ENCODE data around the gene BCAP29.
"Not testable (repeated sequence)": the region's sequence is repeated elsewhere in the genome, so short reads cannot be mapped to it uniquely, and the experiment has no call there.

The BCAP29 gene

DNA sequence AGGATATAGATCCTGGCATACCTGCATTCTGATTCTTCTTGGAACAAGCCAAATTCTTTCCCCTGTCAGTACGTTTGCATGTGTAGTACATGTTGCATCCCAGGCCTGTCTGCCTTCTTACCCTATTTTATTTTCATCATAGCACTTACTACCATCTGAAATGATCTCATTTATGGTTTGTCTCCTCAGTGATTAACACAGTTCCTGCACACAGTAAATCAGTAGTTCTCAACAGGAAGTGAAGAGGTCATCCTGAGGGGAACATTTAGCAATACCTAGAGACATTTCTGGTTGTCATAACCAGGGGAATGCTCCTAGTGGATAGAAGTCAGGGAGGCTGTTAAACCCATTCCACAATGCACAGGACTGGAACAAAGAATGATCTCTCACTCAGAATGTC is 42.4 kb downstream of the BCAP29 start:
- Mint-ChIP-seq H3K9me3 (peaks cover 2 to 4% of the 10 kb centered on the region in 2 donors), H3K27ac (no peak overlapping the region), H3K4me1 (no peaks in the 10 kb centered on the region), H3K4me3 (no peak overlapping the region), H3K36me3 (peaks cover 3 to 9% of the 10 kb centered on the region in 2 donors), H3K27me3 (no peaks in the 10 kb centered on the region)
- no peak for ATAC-seq (replicated peaks)
- no peak for DNase-seq

DNA sequence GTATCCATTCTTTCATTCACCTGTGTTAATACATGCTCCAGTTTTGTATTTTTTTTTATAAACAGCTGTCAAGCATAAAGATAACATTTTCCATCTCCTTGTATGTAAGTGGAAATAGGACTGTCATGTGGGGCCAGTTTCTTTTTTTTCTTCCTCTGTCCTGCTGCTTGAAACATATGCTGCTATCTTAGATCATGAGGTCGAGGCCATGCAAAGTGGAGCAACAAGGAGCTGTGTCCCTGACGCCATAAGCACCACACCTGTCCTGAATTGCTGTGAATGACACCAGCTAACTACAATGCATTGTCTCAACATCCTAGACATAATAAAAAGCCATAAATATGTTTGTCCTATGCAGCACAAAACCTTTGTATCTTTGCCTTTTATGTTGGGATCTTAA is 42.8 kb downstream of the BCAP29 start:
- Mint-ChIP-seq H3K27me3 (no peaks in the 10 kb centered on the region), H3K9me3 (peaks cover 2 to 4% of the 10 kb centered on the region in 2 donors), H3K36me3 (peaks cover 3 to 9% of the 10 kb centered on the region in 2 donors), H3K4me1 (peaks cover 0 to under 1% of the 10 kb centered on the region in 2 donors), H3K27ac (no peak overlapping the region), H3K4me3 (no peak overlapping the region)
- ATAC-seq (replicated peaks) (no peak), DNase-seq (no peak)

DNA sequence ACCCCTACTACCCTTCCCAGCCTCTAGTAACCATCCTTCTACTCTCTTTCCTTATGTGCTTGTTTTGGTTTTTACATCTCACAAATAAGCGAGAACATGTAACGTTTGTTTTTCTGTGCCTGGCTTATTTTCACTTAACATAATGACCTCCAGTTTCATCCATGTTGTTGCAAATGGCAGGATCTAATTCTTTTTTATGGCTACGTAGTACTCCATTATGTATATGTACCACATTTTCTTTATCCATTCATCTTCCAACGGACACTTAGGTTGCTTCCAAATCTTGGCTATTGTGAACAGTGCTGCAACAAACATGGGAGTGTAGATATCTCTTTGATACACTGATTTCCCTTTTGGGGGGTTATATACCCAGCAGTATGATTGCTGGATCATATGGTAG is 47.0 kb downstream of the BCAP29 start:
- no peak overlapping the region for H3K4me3 Mint-ChIP-seq
- ATAC-seq (replicated peaks), result no peak
- H3K36me3 Mint-ChIP-seq, result peaks cover 11 to 29% of the 10 kb centered on the region in 2 donors
- H3K9me3 Mint-ChIP-seq, result peaks cover 2 to 4% of the 10 kb centered on the region in 2 donors
- no peak for DNase-seq
- H3K27me3 Mint-ChIP-seq, result no peaks in the 10 kb centered on the region
- no peak overlapping the region for H3K27ac Mint-ChIP-seq
- peaks cover 9 to 22% of the 10 kb centered on the region in 2 donors for H3K4me1 Mint-ChIP-seq

- DNase-seq, result peak; percentile 6
- Mint-ChIP-seq H3K4me3 (peak overlapping the region in 1 of 2 donors; percentile 22), H3K36me3 (peaks cover 12 to 29% of the 10 kb centered on the region in 2 donors), H3K4me1 (peaks cover 15 to 29% of the 10 kb centered on the region in 2 donors), H3K27me3 (no peaks in the 10 kb centered on the region), H3K9me3 (peaks cover 2 to 4% of the 10 kb centered on the region in 2 donors), H3K27ac (peak overlapping the region; percentile 56)
- peak; percentile 90 to 92 for ATAC-seq (replicated peaks)
Measured at GRCh38 chr7:107628461-107629064, 48.5 kb downstream of the BCAP29 start.

GRCh38 chr7:107630342-107630741 is 50.3 kb downstream of the BCAP29 start:
- Mint-ChIP-seq H3K9me3 (peaks cover 4 to 6% of the 10 kb centered on the region in 2 donors), H3K36me3 (peaks cover 15 to 30% of the 10 kb centered on the region in 2 donors), H3K4me1 (peaks cover 23 to 46% of the 10 kb centered on the region in 2 donors), H3K27ac (no peak overlapping the region), H3K4me3 (no peak overlapping the region), H3K27me3 (no peaks in the 10 kb centered on the region)
- DNase-seq (no peak), ATAC-seq (replicated peaks) (no peak)

GRCh38 chr7:107631588-107632491 is 51.8 kb downstream of the BCAP29 start:
- H3K9me3 Mint-ChIP-seq, result peaks cover 4 to 5% of the 10 kb centered on the region in 2 donors
- ATAC-seq (replicated peaks), result no peak
- H3K27me3 Mint-ChIP-seq, result no peaks in the 10 kb centered on the region
- H3K36me3 Mint-ChIP-seq, result peaks cover 15 to 32% of the 10 kb centered on the region in 2 donors
- peaks cover 25 to 49% of the 10 kb centered on the region in 2 donors for H3K4me1 Mint-ChIP-seq
- H3K4me3 Mint-ChIP-seq, result no peak overlapping the region
- DNase-seq, result no peak
- no peak overlapping the region for H3K27ac Mint-ChIP-seq

- Mint-ChIP-seq H3K4me3 (no peak overlapping the region), H3K4me1 (peaks cover 25 to 49% of the 10 kb centered on the region in 2 donors), H3K36me3 (peaks cover 15 to 27% of the 10 kb centered on the region in 2 donors), H3K27me3 (no peaks in the 10 kb centered on the region), H3K9me3 (peaks cover 0 to 3% of the 10 kb centered on the region in 2 donors), H3K27ac (no peak overlapping the region)
- no peak for DNase-seq
- ATAC-seq (replicated peaks), result no peak
Measured at GRCh38 chr7:107632492-107632865, 52.4 kb downstream of the BCAP29 start.

- Mint-ChIP-seq H3K36me3 (peaks cover 6 to 13% of the 10 kb centered on the region in 2 donors), H3K4me1 (peaks cover 26 to 59% of the 10 kb centered on the region in 2 donors), H3K27me3 (no peaks in the 10 kb centered on the region), H3K27ac (peak overlapping the region; percentile 91), H3K9me3 (peaks cover 6 to 8% of the 10 kb centered on the region in 2 donors), H3K4me3 (peak overlapping the region; percentile 73 to 74)
- peak; percentile 20 for DNase-seq
- ATAC-seq (replicated peaks), result peak; percentile 89 to 91
Measured at GRCh38 chr7:107638594-107638993, 58.5 kb downstream of the BCAP29 start.

DNA sequence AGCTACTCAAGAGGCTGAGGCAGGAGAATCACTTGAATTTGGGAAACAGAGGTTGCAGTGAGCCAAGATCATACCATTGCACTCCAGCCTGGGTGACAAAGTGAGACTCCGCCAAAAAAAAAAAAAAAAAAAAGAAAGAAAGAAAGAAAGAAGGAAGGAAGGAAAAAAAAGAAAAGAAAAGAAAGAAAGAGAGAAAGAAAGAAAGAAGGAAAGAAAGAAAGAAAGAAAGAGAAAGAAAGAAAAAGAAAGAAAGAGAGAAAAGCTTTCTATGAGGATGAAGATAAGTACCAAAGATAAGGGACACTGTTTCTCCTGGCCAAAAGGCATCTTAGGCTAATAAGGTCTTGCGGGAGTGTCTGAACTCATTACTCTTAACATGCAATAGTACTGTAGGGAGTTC is 59.0 kb downstream of the BCAP29 start:
- H3K27ac Mint-ChIP-seq, result peak overlapping the region; percentile 91
- peaks cover 25 to 59% of the 10 kb centered on the region in 2 donors for H3K4me1 Mint-ChIP-seq
- not testable (repeated sequence) for ATAC-seq (replicated peaks); DNase-seq; H3K27me3 Mint-ChIP-seq; H3K9me3 Mint-ChIP-seq
- peaks cover 6 to 13% of the 10 kb centered on the region in 2 donors for H3K36me3 Mint-ChIP-seq
- H3K4me3 Mint-ChIP-seq, result peak overlapping the region; percentile 73 to 74

DNA sequence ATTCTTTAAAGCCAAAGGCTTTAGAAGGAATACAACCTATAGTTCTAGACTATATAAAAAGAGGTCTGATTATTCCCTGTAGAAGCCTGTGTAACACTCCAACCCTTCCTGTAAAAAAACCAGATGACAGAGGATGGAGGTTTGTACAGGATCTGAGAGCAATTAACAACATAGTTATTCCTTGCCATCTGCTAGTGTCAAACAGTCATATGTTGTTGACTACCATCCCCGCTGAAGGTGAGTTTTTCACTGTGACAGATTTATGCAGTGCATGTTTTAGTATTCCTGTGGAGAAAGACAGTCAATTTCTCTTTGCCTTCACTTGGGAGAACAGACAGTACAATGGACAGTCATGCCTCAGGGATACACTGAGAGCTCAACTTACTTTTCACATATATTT is 61.6 kb downstream of the BCAP29 start:
- Mint-ChIP-seq H3K4me1 (peaks cover 24 to 57% of the 10 kb centered on the region in 2 donors), H3K36me3 (peaks cover 3 to 7% of the 10 kb centered on the region in 2 donors), H3K9me3 (peaks cover 4 to 10% of the 10 kb centered on the region in 2 donors), H3K27me3 (no peaks in the 10 kb centered on the region), H3K27ac (no peak overlapping the region), H3K4me3 (no peak overlapping the region)
- ATAC-seq (replicated peaks) (no peak), DNase-seq (no peak)

DNA sequence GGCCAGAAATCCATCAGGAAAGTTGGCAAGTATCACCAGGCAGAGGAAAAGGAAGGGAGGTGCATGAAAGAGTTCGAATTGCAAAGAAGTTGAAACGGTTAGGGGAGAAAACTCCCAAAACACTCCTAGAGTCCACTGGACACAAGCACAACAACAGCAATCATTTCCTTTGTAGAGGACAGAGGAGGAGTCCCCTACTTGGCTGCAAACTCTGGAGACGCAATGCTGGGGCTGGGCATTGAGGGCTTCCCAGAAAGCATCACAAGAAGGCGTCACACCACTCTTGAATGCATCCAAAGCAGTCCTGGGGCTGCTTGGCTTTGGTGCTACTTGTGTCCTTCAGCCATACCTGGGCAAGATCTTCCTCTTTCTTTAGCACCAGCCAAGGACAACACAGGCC is 62.5 kb downstream of the BCAP29 start:
- Mint-ChIP-seq H3K9me3 (peaks cover 4 to 10% of the 10 kb centered on the region in 2 donors), H3K36me3 (peaks cover 3 to 7% of the 10 kb centered on the region in 2 donors), H3K27me3 (no peaks in the 10 kb centered on the region), H3K27ac (no peak overlapping the region), H3K4me3 (no peak overlapping the region), H3K4me1 (peaks cover 24 to 57% of the 10 kb centered on the region in 2 donors)
- no peak for ATAC-seq (replicated peaks)
- no peak for DNase-seq

- H3K4me1 Mint-ChIP-seq, result peaks cover 20 to 51% of the 10 kb centered on the region in 2 donors
- H3K9me3 Mint-ChIP-seq, result peaks cover under 1 to 5% of the 10 kb centered on the region in 2 donors
- peaks cover under 1 to 1% of the 10 kb centered on the region in 2 donors for H3K36me3 Mint-ChIP-seq
- no peaks in the 10 kb centered on the region for H3K27me3 Mint-ChIP-seq
- no peak for ATAC-seq (replicated peaks)
- DNase-seq, result no peak
- H3K4me3 Mint-ChIP-seq, result no peak overlapping the region
- H3K27ac Mint-ChIP-seq, result no peak overlapping the region
Measured at GRCh38 chr7:107643407-107643806, 63.4 kb downstream of the BCAP29 start.

DNA sequence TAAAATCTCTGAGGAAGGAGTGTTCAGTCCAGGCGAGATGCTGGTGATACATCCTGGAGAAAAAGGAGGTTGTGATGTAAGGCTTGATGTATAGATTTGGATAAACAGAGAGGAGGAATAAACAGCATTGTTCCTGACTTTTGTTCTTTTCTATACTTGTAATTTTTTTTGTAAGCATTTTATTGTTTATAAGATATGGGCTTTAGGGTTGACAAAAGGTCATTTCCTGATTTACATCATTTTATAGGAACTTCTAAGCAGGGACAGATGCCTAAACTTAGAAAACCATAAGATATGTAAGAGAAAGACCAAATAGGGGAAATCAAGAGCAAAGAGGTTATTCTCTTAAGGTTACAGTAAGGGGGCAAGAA is 63.9 kb downstream of the BCAP29 start:
- Mint-ChIP-seq H3K9me3 (peaks cover 0 to 4% of the 10 kb centered on the region in 2 donors), H3K4me3 (peak overlapping the region; percentile 2 to 3), H3K36me3 (no peaks in the 10 kb centered on the region), H3K27ac (peak overlapping the region; percentile 26), H3K4me1 (peaks cover 18 to 46% of the 10 kb centered on the region in 2 donors), H3K27me3 (no peaks in the 10 kb centered on the region)
- DNase-seq, result no peak
- ATAC-seq (replicated peaks), result no peak

DNA sequence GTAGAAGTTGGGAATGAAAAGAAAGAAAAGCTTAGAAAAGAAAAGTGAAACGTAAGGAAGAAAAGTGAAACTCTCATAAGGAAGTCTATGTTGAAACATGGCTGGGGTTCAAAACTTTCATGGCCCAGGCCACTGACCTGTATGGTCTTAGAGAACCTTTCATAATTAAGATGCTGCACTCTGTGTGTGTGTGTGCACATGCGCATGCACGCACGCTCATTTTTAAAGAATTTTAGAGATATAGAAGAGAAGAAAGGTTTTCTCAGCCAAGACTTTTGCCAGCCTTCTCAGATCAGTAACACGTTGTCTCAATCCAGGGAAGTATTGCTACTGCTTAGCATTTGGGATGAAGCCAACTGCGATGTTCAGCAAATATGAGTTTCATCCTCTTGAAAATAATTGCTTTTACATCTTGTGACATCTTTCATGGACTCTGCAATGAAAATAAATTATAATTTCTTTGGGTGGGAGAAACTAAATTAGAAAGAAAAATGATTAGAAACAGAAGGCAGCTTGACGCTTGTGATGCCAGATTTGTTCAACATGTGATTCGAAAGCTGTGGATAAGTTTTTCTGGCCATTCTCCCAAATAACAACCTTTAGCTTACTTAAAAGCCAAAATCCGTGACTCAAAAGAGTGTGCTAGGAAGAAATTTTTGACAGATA is 64.4 kb downstream of the BCAP29 start:
- DNase-seq, result no peak
- Mint-ChIP-seq H3K4me1 (peaks cover 16 to 40% of the 10 kb centered on the region in 2 donors), H3K4me3 (peak overlapping the region; percentile 2 to 3), H3K27me3 (no peaks in the 10 kb centered on the region), H3K27ac (peak overlapping the region; percentile 26), H3K9me3 (peaks cover 0 to 4% of the 10 kb centered on the region in 2 donors), H3K36me3 (peaks cover 0 to 2% of the 10 kb centered on the region in 2 donors)
- no peak for ATAC-seq (replicated peaks)

Measured in stimulated activated naive B cell treated with anti-CD40 and anti-IgM and Interleukin-4, amounts not matched to agents 10 μg/mL and 1 μg/mL and 100 μg/mL, for 72 hours (primary cell).